Adrenal gland (tissue), 5 donors: ENCODE results near the gene CHST11.

ENCODE experiments used
- CTCF ChIP-seq, 6 experiments: fragments of 450-650 bp in 4 of 6; fragments of 200-600 bp in 2 of 6; sonication (generic) in 1 of 6; IDR thresholded peaks; 1 replicate in 5 of 6; 2 replicates in 1 of 6; pipeline versions ENCODE4 v1.5.1 to v1.8.0; 2016 to 2021; ENCODE audit warnings: antibody characterized with exemption in 6 of 6, mild to moderate bottlenecking in 2 of 6, moderate library complexity in 1 of 6
- POLR2A ChIP-seq, 2 donors: fragments of 450-650 bp; IDR thresholded peaks; one replicate each; pipeline ENCODE4 v1.6.1; 2017; ENCODE audit warnings: antibody characterized with exemption in 2 of 2, mild to moderate bottlenecking in 2 of 2, moderate library complexity in 1 of 2
- donor health status: DM: no; HTN: no; CAD: no.

DNA sequence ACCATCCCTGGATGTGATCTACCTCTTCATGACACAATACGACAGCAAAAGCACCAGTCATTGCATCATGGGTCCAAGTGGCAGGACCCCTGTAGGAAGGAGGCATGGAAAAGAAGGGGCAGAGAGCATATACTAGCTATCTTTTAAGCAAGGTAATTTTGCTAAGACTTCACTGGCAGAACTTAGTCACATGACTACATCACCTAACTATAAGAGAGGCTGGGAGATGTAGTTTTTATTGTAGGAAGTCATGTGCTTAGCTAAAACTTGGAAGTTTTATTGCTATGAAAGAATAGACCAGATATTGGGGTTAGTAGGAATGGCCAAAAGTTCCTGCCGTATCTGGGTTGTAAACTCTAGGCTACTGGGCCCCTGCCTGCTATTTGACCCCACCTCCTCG lies 18.6 kb upstream of the CHST11 start:
- no peak for TF ChIP-seq CTCF (IDR thresholded peaks at IDR 0.05)
- TF ChIP-seq POLR2A (IDR thresholded peaks at IDR 0.05): no peak
